ENCODE measurements around the gene RIPK4.

Gene RIPK4

DNA sequence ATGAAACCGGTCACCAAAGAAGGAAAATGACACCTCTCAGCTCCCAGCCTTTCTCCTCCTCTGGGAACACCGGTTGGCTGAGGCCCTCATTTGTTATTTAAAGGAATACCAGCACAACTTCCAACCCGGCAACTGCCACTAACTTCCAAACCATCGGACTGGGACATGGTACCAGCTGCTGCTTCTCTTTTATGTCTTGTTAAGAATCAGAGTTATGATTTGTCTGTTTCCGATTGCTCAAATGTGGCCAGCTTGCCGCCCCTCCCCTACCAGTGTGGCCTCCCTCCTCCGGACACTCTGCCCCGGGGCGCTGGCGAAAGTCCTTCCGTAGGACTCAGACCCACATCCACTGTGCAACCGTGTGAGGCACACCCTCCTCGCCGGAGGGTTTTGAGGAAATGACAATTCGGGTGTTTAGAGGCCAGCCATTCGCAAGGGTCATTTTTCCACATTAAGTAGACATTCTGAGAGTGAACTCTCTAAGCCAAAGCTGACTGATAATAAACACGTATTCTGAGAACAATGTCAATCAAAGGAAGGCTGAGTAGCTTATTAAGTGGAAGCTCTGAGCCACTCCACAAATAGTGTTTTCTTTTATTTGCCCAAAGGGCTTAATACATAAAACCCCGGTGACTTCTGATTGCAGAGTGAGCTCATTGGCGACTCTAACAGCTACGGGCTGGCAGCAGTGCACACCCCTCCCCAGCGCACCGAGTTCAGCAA lies 5.5 kb downstream of the RIPK4 start:
- H3K27ac Mint-ChIP-seq = no peak overlapping the region
- no peaks in the 10 kb centered on the region for H3K9me3 Mint-ChIP-seq
- no peak overlapping the region for H3K4me3 Mint-ChIP-seq
- H3K27me3 Mint-ChIP-seq = peaks cover 62 to 74% of the 10 kb centered on the region in 2 donors
- DNase-seq = no peak
- no peak for ATAC-seq (replicated peaks)
- peaks cover 3 to 8% of the 10 kb centered on the region in 2 donors for H3K4me1 Mint-ChIP-seq (ENCODE audit: low read depth in 2 of 2)
- H3K36me3 Mint-ChIP-seq (ENCODE audit: insufficient read depth) = no peaks in the 10 kb centered on the region

DNA sequence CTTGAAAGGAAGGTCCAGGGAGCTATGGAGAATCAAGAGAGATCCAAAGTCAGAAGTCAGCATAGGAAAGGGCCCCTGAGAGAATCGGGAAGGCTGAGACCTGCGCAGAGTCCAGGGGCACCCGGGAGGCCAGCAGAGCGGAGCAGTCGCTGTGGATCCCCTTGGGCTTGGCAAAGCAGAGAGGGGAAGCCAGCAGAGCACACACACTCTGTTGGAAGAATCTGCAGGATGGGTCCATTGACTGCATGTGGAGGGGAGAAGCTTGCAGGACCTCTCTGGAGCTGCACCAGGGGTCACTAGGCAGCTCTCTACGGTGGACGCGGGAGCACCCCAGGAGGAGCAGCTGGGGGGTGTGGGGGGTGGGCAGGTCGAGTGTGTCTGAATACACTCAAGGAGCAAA lies 6.4 kb downstream of the RIPK4 start:
- no peak overlapping the region for H3K4me3 Mint-ChIP-seq
- no peaks in the 10 kb centered on the region for H3K36me3 Mint-ChIP-seq (ENCODE audit: insufficient read depth)
- H3K9me3 Mint-ChIP-seq = no peaks in the 10 kb centered on the region
- no peak overlapping the region for H3K27ac Mint-ChIP-seq
- H3K4me1 Mint-ChIP-seq (ENCODE audit: low read depth in 2 of 2) = peaks cover 3 to 8% of the 10 kb centered on the region in 2 donors
- DNase-seq (no peak), ATAC-seq (replicated peaks) (no peak)
- H3K27me3 Mint-ChIP-seq = peaks cover 57 to 74% of the 10 kb centered on the region in 2 donors

DNA sequence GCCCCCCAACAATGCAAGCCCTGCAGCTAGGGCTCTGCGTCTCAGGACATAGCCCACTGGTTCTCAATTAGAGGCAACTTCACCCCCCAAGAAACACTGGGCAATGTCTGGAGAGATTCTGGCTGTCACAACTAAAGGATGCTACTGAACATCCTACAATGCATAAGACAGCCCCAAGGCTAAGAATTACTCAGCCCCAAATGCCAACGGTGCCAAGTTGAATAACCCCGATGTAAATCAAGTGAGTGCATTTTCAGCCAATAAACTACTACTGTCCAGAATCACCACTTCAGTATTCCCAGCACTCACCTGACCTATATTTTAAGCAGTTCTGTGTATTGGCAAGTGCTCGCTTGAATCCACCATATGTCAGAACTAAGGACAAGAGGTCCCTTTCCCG lies 6.9 kb downstream of the RIPK4 start:
- ATAC-seq (replicated peaks) (no peak), DNase-seq (no peak)
- Mint-ChIP-seq H3K9me3 (no peaks in the 10 kb centered on the region), H3K36me3 (ENCODE audit: insufficient read depth) (no peaks in the 10 kb centered on the region), H3K27ac (no peak overlapping the region), H3K4me1 (ENCODE audit: low read depth in 2 of 2) (peaks cover 3 to 8% of the 10 kb centered on the region in 2 donors), H3K27me3 (peaks cover 52 to 74% of the 10 kb centered on the region in 2 donors), H3K4me3 (no peak overlapping the region)

GRCh38 chr21:41759214-41759840 lies 7.5 kb downstream of the RIPK4 start:
- ATAC-seq (replicated peaks) = no peak
- Mint-ChIP-seq H3K27ac (no peak overlapping the region), H3K4me3 (no peak overlapping the region), H3K36me3 (ENCODE audit: insufficient read depth) (no peaks in the 10 kb centered on the region), H3K27me3 (peaks cover 46 to 68% of the 10 kb centered on the region in 2 donors), H3K9me3 (no peaks in the 10 kb centered on the region), H3K4me1 (ENCODE audit: low read depth in 2 of 2) (peaks cover 3 to 8% of the 10 kb centered on the region in 2 donors)
- no peak for DNase-seq

GRCh38 chr21:41758550-41758949 lies 8.3 kb downstream of the RIPK4 start:
- Mint-ChIP-seq H3K27me3 (peaks cover 42 to 64% of the 10 kb centered on the region in 2 donors), H3K9me3 (no peaks in the 10 kb centered on the region), H3K4me3 (no peak overlapping the region), H3K27ac (no peak overlapping the region), H3K36me3 (ENCODE audit: insufficient read depth) (no peaks in the 10 kb centered on the region), H3K4me1 (ENCODE audit: low read depth in 2 of 2) (peaks cover 3 to 8% of the 10 kb centered on the region in 2 donors)
- DNase-seq (no peak), ATAC-seq (replicated peaks) (no peak)

- peaks cover 18 to 64% of the 10 kb centered on the region in 2 donors for H3K27me3 Mint-ChIP-seq
These were observed 10.7 kb downstream of the RIPK4 start for GRCh38 chr21:41755934-41756773.

GRCh38 chr21:41755258-41755933 lies 11.5 kb downstream of the RIPK4 start:
- no peak overlapping the region for H3K27ac Mint-ChIP-seq

More at GRCh38 chr21:41755934-41756773, 10.7 kb downstream of the RIPK4 start:
- Mint-ChIP-seq H3K27ac (no peak overlapping the region), H3K36me3 (ENCODE audit: insufficient read depth) (no peaks in the 10 kb centered on the region), H3K4me3 (no peak overlapping the region), H3K4me1 (ENCODE audit: low read depth in 2 of 2) (peaks cover 0 to 3% of the 10 kb centered on the region in 2 donors), H3K9me3 (no peaks in the 10 kb centered on the region)
- no peak for ATAC-seq (replicated peaks)
- no peak for DNase-seq

GRCh38 chr21:41754479-41754891 lies 12.4 kb downstream of the RIPK4 start:
- Mint-ChIP-seq H3K9me3 (no peaks in the 10 kb centered on the region), H3K27ac (no peak overlapping the region), H3K27me3 (peaks cover under 1 to 49% of the 10 kb centered on the region in 2 donors), H3K4me3 (no peak overlapping the region), H3K4me1 (ENCODE audit: low read depth in 2 of 2) (no peaks in the 10 kb centered on the region), H3K36me3 (ENCODE audit: insufficient read depth) (no peaks in the 10 kb centered on the region)
- no peak for ATAC-seq (replicated peaks)
- DNase-seq = no peak

More at GRCh38 chr21:41755258-41755933, 11.5 kb downstream of the RIPK4 start:
- Mint-ChIP-seq H3K9me3 (no peaks in the 10 kb centered on the region), H3K4me3 (no peak overlapping the region), H3K27me3 (peaks cover 10 to 59% of the 10 kb centered on the region in 2 donors), H3K4me1 (ENCODE audit: low read depth in 2 of 2) (no peaks in the 10 kb centered on the region), H3K36me3 (ENCODE audit: insufficient read depth) (no peaks in the 10 kb centered on the region)
- DNase-seq (no peak), ATAC-seq (replicated peaks) (no peak)

- Mint-ChIP-seq H3K9me3 (no peaks in the 10 kb centered on the region), H3K27ac (no peak overlapping the region), H3K27me3 (peaks cover 0 to 46% of the 10 kb centered on the region in 2 donors), H3K36me3 (ENCODE audit: insufficient read depth) (no peaks in the 10 kb centered on the region), H3K4me3 (no peak overlapping the region), H3K4me1 (ENCODE audit: low read depth in 2 of 2) (no peaks in the 10 kb centered on the region)
- no peak for DNase-seq
- no peak for ATAC-seq (replicated peaks)
These were observed 13.6 kb downstream of the RIPK4 start for GRCh38 chr21:41753006-41753898.

- ATAC-seq (replicated peaks) (no peak), DNase-seq (no peak)
- Mint-ChIP-seq H3K27me3 (peaks cover 0 to 55% of the 10 kb centered on the region in 2 donors), H3K27ac (no peak overlapping the region), H3K9me3 (no peaks in the 10 kb centered on the region), H3K4me1 (ENCODE audit: low read depth in 2 of 2) (no peaks in the 10 kb centered on the region), H3K4me3 (no peak overlapping the region), H3K36me3 (ENCODE audit: insufficient read depth) (no peaks in the 10 kb centered on the region)
These were observed 14.6 kb downstream of the RIPK4 start for GRCh38 chr21:41752231-41752681.

DNA sequence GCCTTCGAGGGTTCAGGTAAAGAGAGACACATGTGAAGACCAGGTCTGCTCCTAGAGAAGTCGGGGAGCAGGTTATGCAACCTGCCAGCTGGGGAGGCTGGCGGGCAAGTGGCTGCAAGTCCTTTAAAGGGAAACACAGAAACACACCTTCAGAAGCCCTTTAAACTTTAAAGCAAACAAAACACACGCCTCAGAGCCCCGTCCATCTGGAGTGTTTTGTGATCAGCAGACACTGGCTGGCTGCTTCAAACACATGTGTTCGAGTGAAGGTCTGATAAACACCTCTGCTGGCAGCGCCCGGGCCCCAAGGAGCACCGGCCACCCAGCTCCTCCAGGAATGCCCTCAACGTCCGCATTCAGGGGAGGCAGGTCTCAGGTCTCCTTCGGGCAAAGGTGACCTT lies 15.2 kb downstream of the RIPK4 start:
- H3K27me3 Mint-ChIP-seq = peaks cover 6 to 58% of the 10 kb centered on the region in 2 donors
- no peaks in the 10 kb centered on the region for H3K9me3 Mint-ChIP-seq
- H3K4me3 Mint-ChIP-seq = no peak overlapping the region
- no peaks in the 10 kb centered on the region for H3K4me1 Mint-ChIP-seq (ENCODE audit: low read depth in 2 of 2)
- no peaks in the 10 kb centered on the region for H3K36me3 Mint-ChIP-seq (ENCODE audit: insufficient read depth)
- H3K27ac Mint-ChIP-seq = no peak overlapping the region
- DNase-seq = no peak
- ATAC-seq (replicated peaks) = no peak

DNA sequence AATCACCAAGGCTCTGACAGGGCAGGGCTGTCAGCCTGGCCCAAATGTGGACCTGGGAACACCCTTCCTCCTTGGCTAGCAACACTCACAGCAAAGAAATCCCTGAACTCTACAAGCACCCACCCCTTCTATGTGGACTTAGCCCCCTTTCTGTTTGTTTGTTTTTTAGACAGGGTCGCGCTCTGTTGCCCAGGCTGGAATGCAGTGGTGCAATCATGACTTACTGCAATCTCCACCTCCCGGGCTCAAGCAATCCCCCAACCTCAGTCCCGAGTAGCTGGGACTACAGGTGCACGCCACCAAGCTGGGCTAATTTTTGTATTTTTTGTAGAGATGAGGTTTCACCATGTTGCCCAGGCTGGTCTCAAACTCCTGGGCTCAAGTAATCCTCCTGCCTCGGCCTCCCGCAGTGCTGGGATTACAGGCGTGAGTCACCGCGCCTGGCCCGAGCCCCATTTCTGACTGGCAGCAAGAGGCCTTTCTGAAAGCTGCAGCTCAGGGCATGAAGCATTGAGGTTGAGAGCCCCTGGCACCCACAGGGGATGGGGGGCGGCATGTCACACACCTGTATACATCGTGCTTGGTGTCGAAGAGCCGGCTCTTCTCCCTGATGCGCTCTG lies 16.2 kb downstream of the RIPK4 start:
- peaks cover 9 to 58% of the 10 kb centered on the region in 2 donors for H3K27me3 Mint-ChIP-seq
- H3K4me1 Mint-ChIP-seq (ENCODE audit: low read depth in 2 of 2) = no peaks in the 10 kb centered on the region
- DNase-seq (no peak), ATAC-seq (replicated peaks) (no peak)
- no peaks in the 10 kb centered on the region for H3K36me3 Mint-ChIP-seq (ENCODE audit: insufficient read depth)
- H3K27ac Mint-ChIP-seq = no peak overlapping the region
- H3K9me3 Mint-ChIP-seq = no peaks in the 10 kb centered on the region
- H3K4me3 Mint-ChIP-seq = no peak overlapping the region

Measured in effector memory CD8-positive, alpha-beta T cell (primary cell).